GM23338 (cell line): ENCODE data around the gene ASB1. TPM values are rescaled to one million over a fixed set of nuclear protein-coding genes. Genes with fewer than 3 reads are reported as not detected.

Experiments
- ATAC-seq: fragments of 200-7000 bp; cut with Tn5 transposase; 3 replicates; pipeline ENCODE4 v1.9.1; 2020
- DNase-seq: peaks from one replicate; pipeline ENCODE4 v3.0.0-alpha.2; 2015; ENCODE audit warnings: low spot score
- H2AFZ ChIP-seq: fragments of 200-600 bp; sonication (generic); 2 replicates; pipeline ENCODE4 v1.8.0; 2016; ENCODE audit warnings: antibody characterized with exemption, mild to moderate bottlenecking, moderate library complexity
- H3F3A ChIP-seq: fragments of 200-600 bp; sonication (generic); replicated peaks from 2 replicates; pipeline ENCODE4 v1.8.0; 2017; ENCODE audit warnings: antibody characterized with exemption, mixed run types, low read depth
- H3K27ac ChIP-seq: fragments of 200-600 bp; sonication (generic); 2 replicates; pipeline ENCODE4 v1.6.1; 2016; ENCODE audit warnings: low read depth
- H3K27me3 ChIP-seq: fragments of 200-600 bp; sonication (generic); 2 replicates; pipeline ENCODE4 v1.8.0; 2016; ENCODE audit warnings: mild to moderate bottlenecking, mixed run types, moderate library complexity; ENCODE audit not compliant: insufficient read depth
- H3K36me3 ChIP-seq: fragments of 200-600 bp; sonication (generic); 2 replicates; pipeline ENCODE4 v1.8.0; 2016; ENCODE audit warnings: mild to moderate bottlenecking; ENCODE audit not compliant: insufficient read depth
- H3K4me1 ChIP-seq: fragments of 200-600 bp; sonication (generic); 2 replicates; pipeline ENCODE4 v1.8.0; 2016; ENCODE audit warnings: mild to moderate bottlenecking, moderate library complexity; ENCODE audit not compliant: insufficient read depth
- H3K4me2 ChIP-seq: fragments of 200-600 bp; sonication (generic); 2 replicates; pipeline ENCODE4 v1.7.1; 2017; ENCODE audit warnings: mixed run types
- H3K4me3 ChIP-seq: fragments of 200-600 bp; sonication (generic); 2 replicates; pipeline ENCODE4 v1.6.1; 2016; ENCODE audit warnings: mixed run types
- H3K79me2 ChIP-seq: fragments of 200-600 bp; sonication (generic); replicated peaks from 2 replicates; pipeline ENCODE4 v1.8.0; 2017; ENCODE audit warnings: mild to moderate bottlenecking; ENCODE audit not compliant: insufficient read depth
- H3K9me2 ChIP-seq: fragments of 200-600 bp; sonication (generic); 2 replicates; pipeline ENCODE4 v1.8.0; 2017; ENCODE audit not compliant: insufficient read depth
- H4K20me1 ChIP-seq: fragments of 200-600 bp; sonication (generic); replicated peaks from 2 replicates; pipeline ENCODE4 v1.8.0; 2017; ENCODE audit warnings: mild to moderate bottlenecking; ENCODE audit not compliant: insufficient read depth
- H3K27ac Mint-ChIP-seq: 2 replicates; pipeline ENCODE4 v1.8.0; 2020; ENCODE audit warnings: inconsistent platforms, mild to moderate bottlenecking, moderate library complexity, mixed read lengths
- H3K27me3 Mint-ChIP-seq: 3 replicates; pipeline ENCODE4 v1.8.0; 2022; ENCODE audit warnings: low read depth, mild to moderate bottlenecking, moderate library complexity, mixed read lengths, inconsistent platforms; ENCODE audit not compliant: insufficient read depth, poor library complexity
- H3K36me3 Mint-ChIP-seq: 3 replicates; pipeline ENCODE4 v1.8.0; 2021; ENCODE audit warnings: low read depth, mild to moderate bottlenecking, inconsistent platforms, moderate library complexity, mixed read lengths
- H3K4me1 Mint-ChIP-seq: 3 replicates; pipeline ENCODE4 v1.8.0; 2020; ENCODE audit warnings: mild to moderate bottlenecking, inconsistent platforms, mixed read lengths
- H3K4me3 Mint-ChIP-seq: 3 replicates; pipeline ENCODE4 v1.8.0; 2021; ENCODE audit warnings: moderate library complexity, mild to moderate bottlenecking, inconsistent platforms, mixed read lengths
- H3K9me3 Mint-ChIP-seq: 3 replicates; pipeline ENCODE4 v1.8.0; 2020; ENCODE audit warnings: moderate library complexity, mild to moderate bottlenecking, inconsistent platforms, mixed read lengths
- EZH2phosphoT487 ChIP-seq: fragments of 200-600 bp; sonication (generic); IDR thresholded peaks from one replicate; pipeline ENCODE4 v1.8.1; 2018; ENCODE audit warnings: antibody characterized with exemption; ENCODE audit not compliant: unreplicated experiment
- JUNB ChIP-seq: IDR thresholded peaks from one replicate; pipeline ENCODE4 v1.6.1; 2016; ENCODE audit warnings: antibody characterized with exemption; ENCODE audit not compliant: unreplicated experiment
- REST ChIP-seq: IDR thresholded peaks from one replicate; pipeline ENCODE4 v1.6.1; 2018; ENCODE audit warnings: antibody characterized with exemption; ENCODE audit not compliant: unreplicated experiment
- polyA plus RNA-seq: library from polyadenylated mRNA; unstranded; fragments of >200 nt; fragmentation: Nextera tagmentation; extraction: Ambion mirVana; gene quantifications from 2 replicates; pipeline ENCODE4 v1.2.1, GENCODE V29; 2016
- total RNA-seq: library from RNA; depleted of rRNA; stranded (reverse); fragments of >200 nt; shearing (Covaris generic); gene quantifications from 2 replicates; pipeline ENCODE4 v1.2.3, GENCODE V29; 2014
- TF ChIP-seq, protein P1 (sequence below), 2 experiments: fragments of 200-600 bp in 1 of 2; sonication (generic) in 1 of 2; conservative IDR thresholded peaks; 2 replicates each; pipeline versions ENCODE4 v1.5.1 to v1.6.1; 2016 to 2017; ENCODE audit warnings: antibody characterized with exemption in 2 of 2, low read depth in 2 of 2, mild to moderate bottlenecking in 2 of 2, moderate library complexity in 1 of 2

ASB1 gene
- total and polyA plus RNA-seq, 2 experiments from 2014 or later, result 21.5 to 23.9 TPM

DNA sequence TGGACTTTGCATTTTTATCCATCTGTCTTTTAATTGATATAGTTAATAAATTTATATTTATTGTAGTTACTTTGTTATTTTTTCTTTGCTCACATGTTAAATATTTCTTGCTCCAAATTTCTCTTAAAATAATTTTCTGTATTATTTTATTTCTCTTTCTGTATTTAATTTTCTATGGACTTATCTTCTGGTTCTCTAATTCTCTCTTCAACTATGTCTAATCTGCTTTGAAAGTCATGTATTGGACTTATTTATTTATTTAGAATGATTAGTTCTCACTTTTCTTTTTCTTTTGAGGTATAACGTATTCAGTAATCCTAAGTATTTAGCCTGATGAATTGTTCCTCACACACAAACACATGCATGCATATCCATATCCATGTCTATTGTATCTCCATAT lies 53.1 kb downstream of the ASB1 start:
- peaks cover 2% of the 10 kb centered on the region for H3K36me3 Mint-ChIP-seq
- no peak for TF ChIP-seq EZH2phosphoT487
- Histone ChIP-seq H3K4me2 (no peak overlapping the region), H3F3A (no peaks in the 10 kb centered on the region), H3K4me3 (no peak overlapping the region), H3K27ac (no peak overlapping the region), H4K20me1 (no peaks in the 10 kb centered on the region), H3K36me3 (no peaks in the 10 kb centered on the region; the same call in 1 of the 2 replicates), H3K9me2 (no peaks in the 10 kb centered on the region), H3K79me2 (no peaks in the 10 kb centered on the region), H3K27me3 (no peaks in the 10 kb centered on the region), H2AFZ (no peak overlapping the region), H3K4me1 (peaks cover 6% of the 10 kb centered on the region)
- no peaks in the 10 kb centered on the region for H3K27me3 Mint-ChIP-seq
- H3K9me3 Mint-ChIP-seq, result peaks cover 21% of the 10 kb centered on the region
- H3K4me3 Mint-ChIP-seq, result no peak overlapping the region
- H3K4me1 Mint-ChIP-seq, result peaks cover 10% of the 10 kb centered on the region
- ATAC-seq (no peak), DNase-seq (no peak)
- H3K27ac Mint-ChIP-seq, result no peak overlapping the region

DNA sequence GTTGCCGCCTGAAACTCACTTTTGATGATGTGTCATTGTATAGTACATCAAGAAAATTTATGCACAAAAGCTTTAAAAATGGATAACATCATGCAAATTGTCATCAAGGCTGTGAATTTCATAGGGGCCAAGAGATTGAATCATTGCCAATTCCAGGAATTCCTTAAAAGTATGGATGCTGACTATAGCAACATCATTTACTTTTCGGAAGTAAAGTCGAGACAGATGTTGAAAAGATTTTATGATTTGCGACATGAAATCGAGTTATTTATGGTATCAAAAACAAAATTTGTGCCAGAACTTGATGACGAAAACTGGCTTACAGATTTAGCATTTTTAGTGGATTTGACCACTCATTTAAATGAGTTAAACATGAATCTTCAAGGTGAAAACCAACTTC lies 56.3 kb downstream of the ASB1 start:
- H3K4me3 Mint-ChIP-seq, result no peak overlapping the region
- Histone ChIP-seq H4K20me1 (no peaks in the 10 kb centered on the region), H3K27me3 (no peaks in the 10 kb centered on the region), H3F3A (no peaks in the 10 kb centered on the region), H3K4me3 (no peak overlapping the region), H2AFZ (no peak overlapping the region), H3K27ac (no peak overlapping the region), H3K4me1 (no peaks in the 10 kb centered on the region), H3K9me2 (no peaks in the 10 kb centered on the region), H3K36me3 (no peaks in the 10 kb centered on the region; the same call in 1 of the 2 replicates), H3K79me2 (no peaks in the 10 kb centered on the region), H3K4me2 (no peak overlapping the region)
- H3K27me3 Mint-ChIP-seq, result no peaks in the 10 kb centered on the region
- no peaks in the 10 kb centered on the region for H3K4me1 Mint-ChIP-seq
- DNase-seq, result no peak
- H3K9me3 Mint-ChIP-seq, result peaks cover 21% of the 10 kb centered on the region
- H3K36me3 Mint-ChIP-seq, result no peaks in the 10 kb centered on the region; the same call in 2 of the 3 replicates
- no peak for ATAC-seq
- TF ChIP-seq, protein P1, sequence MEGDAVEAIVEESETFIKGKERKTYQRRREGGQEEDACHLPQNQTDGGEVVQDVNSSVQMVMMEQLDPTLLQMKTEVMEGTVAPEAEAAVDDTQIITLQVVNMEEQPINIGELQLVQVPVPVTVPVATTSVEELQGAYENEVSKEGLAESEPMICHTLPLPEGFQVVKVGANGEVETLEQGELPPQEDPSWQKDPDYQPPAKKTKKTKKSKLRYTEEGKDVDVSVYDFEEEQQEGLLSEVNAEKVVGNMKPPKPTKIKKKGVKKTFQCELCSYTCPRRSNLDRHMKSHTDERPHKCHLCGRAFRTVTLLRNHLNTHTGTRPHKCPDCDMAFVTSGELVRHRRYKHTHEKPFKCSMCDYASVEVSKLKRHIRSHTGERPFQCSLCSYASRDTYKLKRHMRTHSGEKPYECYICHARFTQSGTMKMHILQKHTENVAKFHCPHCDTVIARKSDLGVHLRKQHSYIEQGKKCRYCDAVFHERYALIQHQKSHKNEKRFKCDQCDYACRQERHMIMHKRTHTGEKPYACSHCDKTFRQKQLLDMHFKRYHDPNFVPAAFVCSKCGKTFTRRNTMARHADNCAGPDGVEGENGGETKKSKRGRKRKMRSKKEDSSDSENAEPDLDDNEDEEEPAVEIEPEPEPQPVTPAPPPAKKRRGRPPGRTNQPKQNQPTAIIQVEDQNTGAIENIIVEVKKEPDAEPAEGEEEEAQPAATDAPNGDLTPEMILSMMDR (conservative IDR thresholded peaks at IDR 0.05; ENCODE audit: low read depth in 2 of 2), result no peak
- no peak overlapping the region for H3K27ac Mint-ChIP-seq

- H3K27ac ChIP-seq, result no peak overlapping the region
- no peaks in the 10 kb centered on the region for H3K9me2 ChIP-seq
- Mint-ChIP-seq H3K4me3 (no peak overlapping the region), H3K27ac (no peak overlapping the region), H3K36me3 (no peaks in the 10 kb centered on the region), H3K4me1 (peaks cover under 1% of the 10 kb centered on the region; the same call in 1 of the 3 replicates), H3K27me3 (no peaks in the 10 kb centered on the region), H3K9me3 (peaks cover 18% of the 10 kb centered on the region)
- ATAC-seq (no peak), DNase-seq (no peak)
- no peaks in the 10 kb centered on the region for H3F3A ChIP-seq
- no peak overlapping the region for H2AFZ ChIP-seq
- no peaks in the 10 kb centered on the region for H3K36me3 ChIP-seq
- H3K4me3 ChIP-seq, result no peak overlapping the region
- no peaks in the 10 kb centered on the region for H3K4me1 ChIP-seq
- H3K27me3 ChIP-seq, result no peaks in the 10 kb centered on the region
- TF ChIP-seq REST (no peak), JUNB (no peak)
- no peaks in the 10 kb centered on the region for H4K20me1 ChIP-seq
- H3K79me2 ChIP-seq, result no peaks in the 10 kb centered on the region
- H3K4me2 ChIP-seq, result no peak overlapping the region
Observed at GRCh38 chr2:238483656-238484055, 56.9 kb downstream of the ASB1 start.
